ENCODE measurements around the gene PGBD2.
"Not testable (repeated sequence)": the region's sequence is repeated elsewhere in the genome, so short reads cannot be mapped to it uniquely, and the experiment has no call there.

The PGBD2 gene

GRCh38 chr1:248886237-248886895, 19.7 kb upstream of the PGBD2 start:
- H3K27ac ChIP-seq = no peak overlapping the region

GRCh38 chr1:248889914-248890243, 16.2 kb upstream of the PGBD2 start:
- DNase-seq (ENCODE audit: low read depth, low spot score); H3K27ac ChIP-seq: not testable (repeated sequence)

More at GRCh38 chr1:248886237-248886895, 19.7 kb upstream of the PGBD2 start:
- no peak for DNase-seq (ENCODE audit: low read depth, low spot score)

GRCh38 chr1:248890549-248891498, 15.2 kb upstream of the PGBD2 start:
- no peak for DNase-seq (ENCODE audit: low read depth, low spot score)
- H3K27ac ChIP-seq = no peak overlapping the region

- no peak for DNase-seq (ENCODE audit: low read depth, low spot score)
Observed at GRCh38 chr1:248891758-248892157, 14.3 kb upstream of the PGBD2 start.

GRCh38 chr1:248892590-248892989, 13.4 kb upstream of the PGBD2 start:
- H3K27ac ChIP-seq = no peak overlapping the region
- no peak for DNase-seq (ENCODE audit: low read depth, low spot score)

More at GRCh38 chr1:248891758-248892157, 14.3 kb upstream of the PGBD2 start:
- H3K27ac ChIP-seq = no peak overlapping the region

- no peak overlapping the region for H3K27ac ChIP-seq
- no peak for DNase-seq (ENCODE audit: low read depth, low spot score)
Observed at GRCh38 chr1:248894837-248895236, 11.2 kb upstream of the PGBD2 start.

GRCh38 chr1:248897412-248898337, 8.4 kb upstream of the PGBD2 start:
- no peak for DNase-seq (ENCODE audit: low read depth, low spot score)
- no peak overlapping the region for H3K27ac ChIP-seq

GRCh38 chr1:248900637-248901036, 5.4 kb upstream of the PGBD2 start:
- DNase-seq (ENCODE audit: low read depth, low spot score) = no peak
- no peak overlapping the region for H3K27ac ChIP-seq

- H3K27ac ChIP-seq = no peak overlapping the region
- no peak for DNase-seq (ENCODE audit: low read depth, low spot score)
Observed at GRCh38 chr1:248901578-248901977, 4.5 kb upstream of the PGBD2 start.

GRCh38 chr1:248904437-248905216, 1.4 kb upstream of the PGBD2 start:
- DNase-seq (ENCODE audit: low read depth, low spot score) = no peak
- no peak overlapping the region for H3K27ac ChIP-seq

GRCh38 chr1:248905662-248906008, 400 bp upstream of the PGBD2 start:
- peak overlapping the region; percentile 71 for H3K27ac ChIP-seq
- no peak for DNase-seq (ENCODE audit: low read depth, low spot score)

GRCh38 chr1:248906753-248907661, 972 bp downstream of the PGBD2 start:
- no peak for DNase-seq (ENCODE audit: low read depth, low spot score)
- H3K27ac ChIP-seq = peak overlapping the region; percentile 71

- DNase-seq (ENCODE audit: low read depth, low spot score) = no peak
- no peak overlapping the region for H3K27ac ChIP-seq
Observed at GRCh38 chr1:248910761-248911160, 4.7 kb downstream of the PGBD2 start.

GRCh38 chr1:248913933-248914332, 7.9 kb downstream of the PGBD2 start:
- no peak for DNase-seq (ENCODE audit: low read depth, low spot score)
- H3K27ac ChIP-seq = no peak overlapping the region

GRCh38 chr1:248914796-248915381, 8.9 kb downstream of the PGBD2 start:
- no peak for DNase-seq (ENCODE audit: low read depth, low spot score)
- no peak overlapping the region for H3K27ac ChIP-seq

- no peak overlapping the region for H3K27ac ChIP-seq
- DNase-seq (ENCODE audit: low read depth, low spot score) = no peak
Observed at GRCh38 chr1:248918131-248918530, 12.1 kb downstream of the PGBD2 start.

- H3K27ac ChIP-seq = no peak overlapping the region
- DNase-seq (ENCODE audit: low read depth, low spot score) = no peak
Observed at GRCh38 chr1:248923352-248924338, 17.6 kb downstream of the PGBD2 start.

Measured in epithelial cell of prostate (primary cell).